ENCODE measurements around the gene BBLN. TPM values are rescaled to one million over a fixed set of nuclear protein-coding genes. Genes with fewer than 3 reads are reported as not detected.

BBLN gene
- total RNA-seq, 2 donors from 2014 or later, result 65.7 to 82.1 TPM

GRCh38 chr9:128142596-128142995, 17.5 kb upstream of the BBLN start:
- Mint-ChIP-seq H3K4me1 (no peaks in the 10 kb centered on the region), H3K9me3 (no peaks in the 10 kb centered on the region), H3K36me3 (ENCODE audit: low read depth) (no peaks in the 10 kb centered on the region), H3K4me3 (no peak overlapping the region), H3K27ac (no peak overlapping the region), H3K27me3 (ENCODE audit: insufficient read depth) (peaks cover 4% of the 10 kb centered on the region)
- WGBS, 2 experiments (ENCODE audit: insufficient coverage in 1 of 2, insufficient read length in 1 of 2), result 86% methylated on average over 2 of the region's 2 CpGs; no CpG with 5 or more reads in 1 of the 2 experiments
- Histone ChIP-seq H3K4me1 (ENCODE audit: control insufficient read depth, insufficient read depth, low read length) (no peaks in the 10 kb centered on the region), H3K4me3 (ENCODE audit: low read length) (no peak overlapping the region), H3K36me3 (ENCODE audit: control insufficient read depth, insufficient read depth, low read length) (no peaks in the 10 kb centered on the region), H3K27ac (ENCODE audit: low read depth, low read length) (no peak overlapping the region), H3K27me3 (ENCODE audit: control insufficient read depth, insufficient read depth, low read length, poor library complexity, severe bottlenecking) (no peaks in the 10 kb centered on the region), H3K9ac (ENCODE audit: extremely low read depth, low read length, poor library complexity, severe bottlenecking) (no peak overlapping the region), H3K9me3 (ENCODE audit: control insufficient read depth, low read length) (no peaks in the 10 kb centered on the region)
- TF ChIP-seq CTCF (conservative IDR thresholded peaks at IDR 0.05), result no peak
- no peak for DNase-seq

- 89 to 100% methylated on average over 5 to 8 of the region's 8 CpGs for WGBS, 2 experiments (ENCODE audit: insufficient coverage in 1 of 2, insufficient read length in 1 of 2)
- no peaks in the 10 kb centered on the region for H3K4me1 Mint-ChIP-seq
- H3K4me1 ChIP-seq (ENCODE audit: control insufficient read depth, insufficient read depth, low read length), result no peaks in the 10 kb centered on the region
- H3K4me3 ChIP-seq (ENCODE audit: low read length), result no peak overlapping the region
- no peaks in the 10 kb centered on the region for H3K36me3 ChIP-seq (ENCODE audit: control insufficient read depth, insufficient read depth, low read length)
- H3K9ac ChIP-seq (ENCODE audit: extremely low read depth, low read length, poor library complexity, severe bottlenecking), result no peak overlapping the region
- H3K4me3 Mint-ChIP-seq, result no peak overlapping the region
- H3K27me3 ChIP-seq (ENCODE audit: control insufficient read depth, insufficient read depth, low read length, poor library complexity, severe bottlenecking), result no peaks in the 10 kb centered on the region
- no peak overlapping the region for H3K27ac Mint-ChIP-seq
- no peak for TF ChIP-seq CTCF (conservative IDR thresholded peaks at IDR 0.05)
- DNase-seq, result no peak
- no peaks in the 10 kb centered on the region for H3K9me3 ChIP-seq (ENCODE audit: control insufficient read depth, low read length)
- H3K36me3 Mint-ChIP-seq (ENCODE audit: low read depth), result no peaks in the 10 kb centered on the region
- H3K27ac ChIP-seq (ENCODE audit: low read depth, low read length), result no peak overlapping the region
- H3K9me3 Mint-ChIP-seq, result no peaks in the 10 kb centered on the region
- peaks cover 4% of the 10 kb centered on the region for H3K27me3 Mint-ChIP-seq (ENCODE audit: insufficient read depth)
Measured at GRCh38 chr9:128143525-128144238, 16.4 kb upstream of the BBLN start.

- 94% methylated on average over 12 to 22 of the region's 22 CpGs for WGBS, 2 experiments (ENCODE audit: insufficient coverage in 1 of 2, insufficient read length in 1 of 2)
- Histone ChIP-seq H3K9ac (ENCODE audit: extremely low read depth, low read length, poor library complexity, severe bottlenecking) (no peak overlapping the region), H3K27ac (ENCODE audit: low read depth, low read length) (no peak overlapping the region), H3K9me3 (ENCODE audit: control insufficient read depth, low read length) (no peaks in the 10 kb centered on the region), H3K36me3 (ENCODE audit: control insufficient read depth, insufficient read depth, low read length) (no peaks in the 10 kb centered on the region), H3K4me1 (ENCODE audit: control insufficient read depth, insufficient read depth, low read length) (no peaks in the 10 kb centered on the region), H3K4me3 (ENCODE audit: low read length) (no peak overlapping the region), H3K27me3 (ENCODE audit: control insufficient read depth, insufficient read depth, low read length, poor library complexity, severe bottlenecking) (no peaks in the 10 kb centered on the region)
- no peak for TF ChIP-seq CTCF (conservative IDR thresholded peaks at IDR 0.05)
- Mint-ChIP-seq H3K27ac (no peak overlapping the region), H3K36me3 (ENCODE audit: low read depth) (no peaks in the 10 kb centered on the region), H3K4me1 (no peaks in the 10 kb centered on the region), H3K9me3 (no peaks in the 10 kb centered on the region), H3K4me3 (no peak overlapping the region), H3K27me3 (ENCODE audit: insufficient read depth) (peaks cover 4% of the 10 kb centered on the region)
- no peak for DNase-seq
Measured at GRCh38 chr9:128144239-128145181, 15.6 kb upstream of the BBLN start.

All from endodermal cell (in vitro differentiated cells).